Heart left ventricle (tissue), 13 donors: ENCODE data around the gene CPNE4.
"Not testable (repeated sequence)": the region's sequence is repeated elsewhere in the genome, so short reads cannot be mapped to it uniquely, and the experiment has no call there.

ENCODE experiments used
- CTCF ChIP-seq, 12 donors: fragments of 200-600 bp; sonication (generic) in 4 of 12; IDR thresholded peaks; one replicate each; pipeline versions ENCODE4 v1.5.0 to v1.8.0; 2018 to 2022; ENCODE audit warnings: antibody characterized with exemption in 12 of 12, mild to moderate bottlenecking in 5 of 12
- POLR2A ChIP-seq, 2 donors: fragments of 450-650 bp; IDR thresholded peaks; one replicate each; pipeline ENCODE4 v1.6.1; 2017; ENCODE audit warnings: antibody characterized with exemption in 2 of 2, mild to moderate bottlenecking in 2 of 2, moderate library complexity in 2 of 2
- donor health status: ischemic (EF 13 %, LVEDD 7.1; RV severe dilation, severe dysfunction).
- donor health status: DM: no; HTN: yes; CAD: no.
- donor health status: DM: no; HTN: no; CAD: no.
- donor health status: ischemic (EF 25% LVEDD 6.9; RV normal size, moderate dysfunction).
- donor health status: ischemic (EF 25% LVEDD 5.7; RV mildly dilated, moderate dysfunction).
- donor health status: ischemic (EF 35%, LVEDD 5.7; RV mildly dilated, moderate dysfunction).
- donor health status: nonischemic (EF 11% LVEDD 7.7; RV severe dilation, severe dysfunction).
- donor health status: DM: yes; HTN: yes; CAD: no.
- donor health status: PGD.
- donor health status: ischemic (EF 29% LVEDD 5.4; RV normal size, mild dysfunction).
- donor health status: nonischemic (EF 23%, LVEDD 6.1; RV moderate dilation, normal function).

GRCh38 chr3:131885871-131886270, 148.9 kb downstream of the CPNE4 start:
- TF ChIP-seq POLR2A, CTCF (IDR thresholded peaks at IDR 0.05): not testable (repeated sequence)
